SK-N-MC (cell line): ENCODE results near the gene GLOD4.
"Not testable (repeated sequence)": the region's sequence is repeated elsewhere in the genome, so short reads cannot be mapped to it uniquely, and the experiment has no call there.

Experiments used
- EZH2 ChIP-seq: fragments of 200-600 bp; sonication (generic); IDR thresholded peaks from one replicate; pipeline ENCODE4 v1.6.1; 2017; ENCODE audit warnings: antibody characterized with exemption
- POLR2AphosphoS5 ChIP-seq: IDR thresholded peaks from 2 replicates; pipeline ENCODE4 v1.6.1; 2012; ENCODE audit warnings: mild to moderate bottlenecking, low read depth, low read length, borderline replicate concordance

DNA sequence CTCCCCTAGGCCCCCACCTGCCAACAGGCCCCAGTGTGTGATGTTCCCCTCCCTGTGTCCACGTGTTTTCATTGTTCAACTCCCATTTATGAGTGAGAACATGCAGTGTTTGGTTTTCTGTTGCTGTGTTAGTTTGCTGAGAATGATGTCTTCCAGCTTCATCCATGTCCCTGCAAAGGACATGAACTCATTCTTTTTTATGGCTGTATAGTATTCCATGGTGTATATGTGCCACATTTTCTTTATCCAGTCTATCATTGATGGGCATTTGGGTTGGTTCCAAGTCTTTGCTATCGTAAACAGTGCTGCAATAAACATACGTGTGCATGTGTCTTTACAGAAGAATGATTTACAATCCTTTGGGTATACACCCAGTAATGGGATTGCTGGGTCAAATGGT, 47.5 kb upstream of the GLOD4 start:
- TF ChIP-seq EZH2, POLR2AphosphoS5: not testable (repeated sequence)
